NCI-H128 (cell line): ENCODE results near the gene EAPP.
"Not testable (repeated sequence)": the region's sequence is repeated elsewhere in the genome, so short reads cannot be mapped to it uniquely, and the experiment has no call there.

Experiments
- DNase-seq: peaks from one replicate; lab custom pipeline; 2025; ENCODE audit not compliant: unreplicated experiment; lab: John Stamatoyannopoulos, UW

The EAPP gene

DNA sequence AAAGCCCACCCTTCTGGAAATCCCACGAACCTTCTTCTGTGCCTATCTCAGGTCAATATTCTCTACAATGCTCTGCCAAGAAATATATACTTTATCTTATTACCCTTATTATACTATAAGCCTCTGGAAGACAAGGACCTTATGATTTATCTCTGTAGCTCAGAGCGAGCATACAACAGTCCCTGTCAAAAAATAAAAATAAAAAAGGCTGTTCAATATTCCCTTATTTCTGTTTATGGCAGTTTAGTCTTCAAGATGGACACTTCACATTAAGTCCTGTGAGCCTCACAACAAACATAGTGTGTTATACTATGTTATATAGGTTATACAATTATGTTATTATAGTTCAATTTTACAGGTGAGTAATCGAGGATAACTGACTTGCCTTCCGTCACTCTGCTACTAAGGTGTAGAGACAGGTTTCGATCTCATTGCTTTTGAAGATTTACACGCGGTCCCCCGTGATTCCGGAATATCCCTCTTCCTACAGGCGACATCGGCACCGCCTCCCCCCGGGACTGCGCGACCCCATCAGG, 562 bp downstream of the EAPP start:
- DNase-seq = no peak

DNA sequence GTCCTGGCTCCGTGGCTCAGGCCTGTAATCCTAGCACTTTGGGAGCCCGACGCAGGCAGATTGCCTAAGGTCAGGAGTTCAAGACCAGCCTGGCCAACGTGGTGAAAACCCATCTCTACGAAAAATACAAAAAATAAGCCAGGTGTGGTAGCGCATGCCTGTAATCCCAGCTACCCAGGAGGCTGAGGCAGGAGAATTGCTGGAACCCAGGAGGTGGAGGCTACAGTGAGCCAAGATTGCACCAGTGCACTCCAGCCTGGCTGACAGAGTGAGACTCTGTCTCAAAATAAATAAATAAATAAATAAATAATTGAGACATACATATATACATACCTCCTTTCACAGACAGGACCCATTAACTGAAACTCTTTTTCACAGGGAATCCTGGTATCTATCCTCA, 1.4 kb downstream of the EAPP start:
- not testable (repeated sequence) for DNase-seq

DNA sequence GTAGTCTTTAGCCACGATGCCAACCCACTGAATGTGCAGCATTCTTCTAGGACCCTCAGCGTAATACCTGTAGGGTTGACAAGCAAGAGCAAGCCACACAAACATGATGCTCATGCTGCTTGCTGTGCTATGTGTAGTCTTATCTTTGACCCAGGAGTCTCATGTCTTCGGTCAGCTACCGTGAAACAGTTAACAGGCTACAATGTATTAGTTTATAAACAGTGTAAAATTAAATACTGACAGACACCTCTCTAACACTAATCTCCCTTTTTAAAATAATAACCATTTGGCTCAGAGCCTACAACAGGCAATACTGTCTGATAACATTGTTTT, 1.9 kb downstream of the EAPP start:
- DNase-seq = no peak

DNA sequence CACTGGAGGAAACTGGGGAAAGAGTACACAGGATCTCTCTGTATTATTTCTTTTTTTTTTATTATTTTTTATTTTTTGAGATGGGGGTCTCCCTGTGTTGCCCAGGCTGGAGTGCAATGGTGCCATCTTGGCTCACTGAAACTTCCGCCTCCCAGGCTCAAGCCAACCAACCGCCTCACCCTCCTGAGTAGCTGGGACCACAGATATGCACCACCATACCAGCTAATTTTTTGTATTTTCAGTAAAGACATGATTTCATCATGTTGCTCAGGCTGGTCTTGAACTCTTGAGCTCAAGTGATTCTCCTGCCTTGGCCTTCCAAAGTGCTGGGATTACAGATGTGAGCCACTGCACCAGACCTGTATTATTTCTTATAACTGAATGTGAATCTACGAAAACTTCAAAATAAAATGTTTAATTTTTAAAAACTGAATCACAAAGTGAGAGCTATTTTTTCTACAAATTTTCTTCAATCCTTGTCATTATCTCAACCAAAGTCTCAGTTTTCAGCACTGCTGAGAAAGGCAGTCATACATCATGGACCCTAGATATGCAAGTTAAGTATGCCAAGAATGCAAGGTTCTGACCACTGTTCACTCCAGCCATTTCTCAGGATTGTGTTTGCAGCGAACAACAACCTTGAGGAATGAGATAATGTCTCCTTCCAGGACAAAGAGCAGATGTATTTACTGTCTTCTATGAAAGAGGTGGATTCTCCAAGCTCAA, 2.4 kb downstream of the EAPP start:
- DNase-seq = no peak

DNA sequence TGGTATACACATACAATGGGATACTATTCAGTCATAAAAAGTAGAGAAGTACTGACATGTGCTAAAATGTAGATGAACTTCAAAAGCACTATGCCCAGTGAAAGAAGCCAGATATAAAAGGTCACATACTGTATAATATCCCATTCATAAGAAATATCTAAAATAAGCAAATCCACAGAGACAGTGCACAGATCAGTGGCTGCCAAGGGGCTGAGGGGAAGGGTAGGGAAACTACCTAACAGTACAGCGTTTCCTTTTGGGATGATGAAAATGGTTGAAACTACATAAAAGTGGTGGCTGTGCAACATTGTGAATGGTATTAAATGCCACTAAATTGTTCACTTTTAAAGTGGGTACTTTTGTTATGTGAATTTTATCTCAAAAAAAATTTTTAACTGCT, 11.9 kb downstream of the EAPP start:
- no peak for DNase-seq

DNA sequence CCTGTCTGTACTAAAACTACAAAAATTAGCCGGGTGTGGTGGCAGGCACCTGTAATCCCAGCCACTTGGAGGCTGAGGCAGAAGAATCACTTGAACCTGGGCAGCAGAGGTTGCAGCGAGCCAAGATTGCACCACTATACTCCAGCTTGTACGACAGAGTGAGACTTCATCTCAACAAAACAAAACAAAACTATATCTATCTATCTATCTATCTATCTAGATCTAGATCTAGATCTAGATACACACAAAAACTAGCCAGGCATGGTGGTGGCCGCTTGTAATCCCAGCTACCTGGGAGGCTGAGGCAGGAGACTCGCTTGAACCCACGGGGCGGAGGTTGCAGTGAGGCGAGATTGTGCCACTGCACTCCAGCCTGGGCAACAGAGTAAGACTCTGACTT, 15.3 kb downstream of the EAPP start:
- not testable (repeated sequence) for DNase-seq

DNA sequence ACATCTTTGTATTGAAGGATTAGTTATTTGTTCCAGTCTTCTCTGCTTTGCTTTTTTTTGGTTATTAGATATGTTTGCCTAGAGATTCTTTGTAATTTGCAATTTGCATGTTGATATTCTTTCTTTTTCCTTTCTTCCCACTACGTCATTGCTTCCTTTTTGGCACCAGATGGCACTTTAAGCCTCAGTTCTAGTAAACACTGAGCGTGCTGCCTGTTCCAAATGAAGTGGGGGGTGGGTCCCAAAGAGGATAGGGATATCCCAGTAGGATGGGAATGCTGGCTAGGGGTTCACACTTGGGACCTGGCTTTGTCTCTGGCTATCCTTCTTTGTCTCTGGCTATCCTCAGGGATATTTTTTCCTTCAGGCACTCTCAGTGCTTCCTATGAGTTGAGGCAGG, 17.0 kb downstream of the EAPP start:
- no peak for DNase-seq

DNA sequence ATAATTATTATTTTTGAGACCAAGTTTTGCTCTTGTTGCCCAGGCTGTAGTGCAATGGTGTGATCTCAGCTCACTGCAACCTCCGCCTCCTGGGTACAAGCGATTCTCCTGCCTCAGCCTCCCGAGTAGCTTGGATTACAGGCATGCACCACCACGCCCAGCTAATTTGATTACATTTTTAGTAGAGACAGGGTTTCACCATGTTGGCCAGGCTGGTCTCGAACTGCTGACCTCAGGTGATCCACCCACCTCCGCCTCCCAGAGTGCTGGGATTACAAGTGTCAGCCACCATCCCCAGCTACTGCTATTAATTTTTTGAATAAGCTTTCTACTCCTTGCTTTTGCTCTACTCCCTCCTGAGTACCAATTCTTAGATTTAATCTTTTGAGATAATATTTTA, 18.4 kb downstream of the EAPP start:
- DNase-seq = not testable (repeated sequence)

DNA sequence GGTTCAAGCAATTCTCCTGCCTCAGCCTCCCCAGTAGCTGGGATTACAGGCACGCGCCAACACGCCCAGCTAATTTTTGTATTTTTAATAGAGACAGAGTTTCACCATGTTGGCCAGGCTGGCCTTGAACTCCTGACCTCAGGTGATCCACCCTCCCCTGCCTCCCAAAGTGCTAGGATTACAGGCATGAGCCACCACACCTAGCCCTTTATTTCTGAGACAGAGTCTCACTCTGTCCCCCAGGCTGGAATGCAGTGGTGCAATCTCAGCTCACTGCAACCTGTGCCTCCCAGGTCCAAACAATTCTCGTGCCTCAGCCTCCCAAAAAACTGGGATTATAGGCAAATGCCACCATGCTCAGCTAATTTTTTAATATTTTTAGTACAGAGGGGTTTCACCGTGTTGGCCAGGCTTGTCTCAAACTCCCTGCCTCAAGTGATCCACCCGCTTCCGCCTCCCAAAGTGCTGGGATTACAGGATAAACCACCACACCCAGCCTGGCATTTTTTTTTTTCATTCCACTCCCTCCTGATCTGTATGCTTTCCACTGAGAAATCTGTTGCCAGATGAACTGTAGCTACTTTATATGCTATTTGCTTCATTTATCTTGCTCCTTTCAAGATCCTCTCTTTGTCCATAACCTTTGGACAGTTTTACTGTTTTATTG, 19.1 kb downstream of the EAPP start:
- DNase-seq = not testable (repeated sequence)

DNA sequence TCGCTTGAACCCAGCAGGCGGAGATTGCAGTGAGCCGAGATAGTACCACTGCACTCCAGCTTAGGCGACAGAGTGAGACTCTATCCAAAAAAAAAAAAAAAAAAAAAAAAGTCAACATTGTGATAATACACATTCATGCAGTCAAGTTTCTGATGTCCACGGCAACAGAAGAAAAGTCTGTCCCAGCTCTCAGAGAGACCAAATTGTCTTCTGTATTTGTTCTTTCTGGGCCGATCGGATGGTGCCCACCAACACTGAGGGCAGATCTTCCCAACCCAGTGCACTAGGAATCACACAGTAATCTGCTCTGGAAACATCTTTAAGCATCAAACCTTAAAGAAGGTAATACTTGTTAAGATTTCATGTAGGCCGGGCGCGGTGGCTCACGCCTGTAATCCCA, 31.6 kb downstream of the EAPP start:
- no peak for DNase-seq

DNA sequence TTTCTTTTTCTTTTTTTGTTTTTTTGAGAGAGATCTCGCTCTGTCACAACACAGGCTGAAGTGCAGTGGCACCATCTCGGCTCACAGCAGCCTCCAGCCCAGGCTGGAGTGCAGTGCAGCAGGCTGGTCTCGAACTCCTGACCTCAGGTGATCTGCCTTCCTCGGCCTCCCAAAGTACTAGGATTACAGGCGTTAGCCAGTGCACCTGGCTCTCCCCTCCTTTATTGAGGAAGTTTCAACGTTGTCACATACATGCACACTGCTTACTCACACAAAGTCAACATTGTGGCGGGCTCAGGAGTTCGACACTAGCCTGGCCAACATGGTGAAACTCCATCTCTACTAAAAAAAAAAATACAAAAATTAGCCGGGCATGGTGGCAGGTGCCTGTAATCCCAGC, 32.0 kb downstream of the EAPP start:
- no peak for DNase-seq

DNA sequence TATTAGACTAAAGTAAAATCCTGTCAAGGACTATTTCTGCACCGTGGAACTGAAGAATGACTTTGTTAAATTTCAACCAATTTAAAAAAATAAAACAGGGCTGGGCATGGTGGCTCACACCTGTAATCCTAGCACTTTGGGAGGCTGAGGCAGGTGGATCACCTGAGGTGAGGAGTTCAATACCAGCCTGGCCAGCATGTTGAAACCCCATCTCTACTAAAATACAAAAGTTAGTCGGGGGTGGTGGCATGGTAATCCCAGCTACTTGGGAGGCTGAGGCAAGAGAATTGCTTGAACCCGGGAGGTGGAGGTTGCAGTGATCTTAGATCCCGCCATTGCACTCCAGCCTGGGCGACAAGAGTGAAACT, 34.4 kb downstream of the EAPP start:
- DNase-seq = not testable (repeated sequence)

DNA sequence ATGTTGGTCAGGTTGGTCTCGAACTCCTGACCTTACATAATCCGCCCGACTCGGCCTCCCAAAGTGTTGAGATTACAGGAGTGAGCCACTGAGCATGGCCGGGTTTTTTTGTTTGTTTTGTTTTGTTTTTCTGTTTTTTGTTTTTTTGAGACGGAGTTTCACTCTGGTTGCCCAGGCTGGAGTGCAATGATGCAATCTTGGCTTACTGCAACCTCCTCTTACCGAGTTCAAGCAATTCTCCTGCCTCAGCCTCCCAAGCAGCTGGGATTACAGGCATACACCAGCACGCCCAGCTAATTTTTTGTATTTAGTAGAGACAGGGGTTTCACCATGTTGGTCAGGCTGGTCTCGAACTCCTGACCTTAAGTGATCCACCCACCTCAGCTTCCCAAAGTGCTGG, 35.5 kb downstream of the EAPP start:
- not testable (repeated sequence) for DNase-seq

DNA sequence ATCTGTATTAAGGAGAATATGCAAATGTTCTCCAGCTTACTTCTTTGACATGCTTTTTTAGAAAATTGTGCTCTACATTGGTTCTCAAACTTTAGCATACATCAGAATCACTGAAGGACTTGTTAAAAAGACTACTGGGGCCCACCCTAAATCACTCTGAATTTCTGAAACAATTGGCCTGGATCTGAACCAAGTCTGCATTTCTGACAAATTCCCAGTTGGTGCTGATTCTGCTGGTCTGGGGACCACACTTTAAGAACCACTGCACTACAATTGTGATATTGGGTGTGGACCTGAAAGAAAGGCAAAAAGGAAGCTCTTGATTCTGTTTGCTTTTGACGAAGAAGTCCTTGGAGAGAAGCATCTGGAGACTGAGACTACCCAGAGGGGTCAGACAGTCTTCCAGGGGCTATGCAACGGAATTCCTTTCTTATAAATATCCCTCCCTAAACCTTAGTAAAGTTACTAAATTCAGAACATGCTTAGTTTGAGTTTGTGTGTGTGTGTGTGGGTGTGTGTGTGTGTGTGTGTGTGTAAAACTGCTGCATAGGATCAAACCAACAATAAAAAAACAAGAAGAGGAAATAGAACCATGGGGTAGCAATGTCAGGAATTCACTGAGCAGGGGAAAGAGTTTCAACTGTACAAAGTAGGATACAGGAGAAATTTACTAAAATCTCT, 36.8 kb downstream of the EAPP start:
- no peak for DNase-seq

DNA sequence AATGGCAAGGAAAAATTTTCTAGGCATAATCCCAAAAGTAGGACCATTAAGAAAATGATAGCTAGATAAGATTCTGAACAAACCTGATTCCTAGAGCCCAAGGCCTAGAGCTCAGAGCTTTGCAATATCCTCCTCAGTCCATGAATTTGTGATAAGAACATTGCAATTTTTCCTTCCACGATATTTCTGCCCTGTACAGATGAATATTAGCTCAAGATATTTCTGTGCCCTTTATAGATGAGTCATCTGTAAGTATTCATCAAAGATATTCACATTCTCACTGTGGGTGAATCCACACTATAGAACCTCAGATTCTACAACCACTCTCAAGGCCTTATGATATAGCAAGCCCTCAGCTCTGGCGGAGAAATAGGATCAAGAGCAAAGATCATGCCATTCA, 37.5 kb downstream of the EAPP start:
- DNase-seq = no peak

DNA sequence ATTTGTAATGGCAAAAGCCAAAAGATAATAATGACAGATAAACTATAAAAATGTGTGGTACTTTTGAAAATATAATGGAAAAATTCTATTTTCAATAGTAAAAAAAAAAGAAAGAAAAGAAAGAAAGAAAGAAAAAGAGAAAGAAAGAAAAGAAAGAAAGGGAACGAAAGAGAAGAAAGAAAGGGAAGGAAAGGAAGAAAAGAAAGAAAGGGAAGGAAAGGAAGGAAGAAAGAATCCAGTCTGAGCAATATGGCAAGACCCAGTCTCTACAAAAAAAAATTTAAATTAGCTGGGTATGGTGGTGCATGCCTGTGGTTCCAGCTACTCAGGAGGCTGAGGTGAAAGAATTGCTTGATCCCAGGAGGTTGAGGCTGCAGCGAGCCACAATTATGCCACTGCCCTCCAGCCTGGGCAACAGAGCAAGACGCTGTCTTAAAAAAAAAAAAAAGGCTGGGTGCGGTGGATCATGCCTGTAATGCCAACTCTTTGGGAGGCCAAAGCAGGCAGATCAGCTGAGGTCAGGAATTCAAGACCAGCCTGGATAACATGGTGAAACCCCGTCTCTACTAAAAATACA, 38.4 kb downstream of the EAPP start:
- no peak for DNase-seq

DNA sequence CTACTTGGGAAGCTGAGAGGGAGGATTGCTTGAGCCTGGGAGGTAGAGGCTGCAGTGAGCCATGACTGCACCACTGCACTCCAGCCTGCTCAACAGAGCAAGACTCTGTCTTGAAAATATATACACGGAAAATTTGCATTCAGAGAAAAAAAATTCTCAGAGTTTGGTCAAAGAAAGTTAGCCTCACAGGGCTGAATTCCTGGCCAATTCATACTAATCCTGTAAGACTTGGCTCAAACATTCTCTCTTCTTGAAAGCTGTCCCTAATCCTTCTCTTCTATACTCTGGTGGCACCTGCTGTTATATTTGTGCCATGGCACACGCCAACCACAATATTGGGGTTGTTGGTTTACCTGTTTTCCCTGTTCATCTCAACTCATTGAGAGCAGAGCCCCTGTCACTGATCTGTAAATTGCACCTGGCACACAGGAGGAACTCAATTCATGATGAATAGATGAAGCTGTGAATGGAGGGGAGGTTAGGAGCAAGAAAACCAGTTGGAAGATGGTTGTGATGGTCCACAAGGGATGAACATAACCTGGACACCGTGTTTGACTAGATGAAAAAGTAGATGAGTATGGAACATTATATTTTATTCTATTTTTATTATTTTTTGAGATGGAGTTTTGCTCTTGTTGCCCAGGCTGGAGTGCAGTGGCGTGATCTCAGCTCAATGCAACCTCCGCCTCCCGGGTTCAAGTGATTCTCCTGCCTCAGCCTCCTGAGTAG, 40.7 kb downstream of the EAPP start:
- DNase-seq = no peak

DNA sequence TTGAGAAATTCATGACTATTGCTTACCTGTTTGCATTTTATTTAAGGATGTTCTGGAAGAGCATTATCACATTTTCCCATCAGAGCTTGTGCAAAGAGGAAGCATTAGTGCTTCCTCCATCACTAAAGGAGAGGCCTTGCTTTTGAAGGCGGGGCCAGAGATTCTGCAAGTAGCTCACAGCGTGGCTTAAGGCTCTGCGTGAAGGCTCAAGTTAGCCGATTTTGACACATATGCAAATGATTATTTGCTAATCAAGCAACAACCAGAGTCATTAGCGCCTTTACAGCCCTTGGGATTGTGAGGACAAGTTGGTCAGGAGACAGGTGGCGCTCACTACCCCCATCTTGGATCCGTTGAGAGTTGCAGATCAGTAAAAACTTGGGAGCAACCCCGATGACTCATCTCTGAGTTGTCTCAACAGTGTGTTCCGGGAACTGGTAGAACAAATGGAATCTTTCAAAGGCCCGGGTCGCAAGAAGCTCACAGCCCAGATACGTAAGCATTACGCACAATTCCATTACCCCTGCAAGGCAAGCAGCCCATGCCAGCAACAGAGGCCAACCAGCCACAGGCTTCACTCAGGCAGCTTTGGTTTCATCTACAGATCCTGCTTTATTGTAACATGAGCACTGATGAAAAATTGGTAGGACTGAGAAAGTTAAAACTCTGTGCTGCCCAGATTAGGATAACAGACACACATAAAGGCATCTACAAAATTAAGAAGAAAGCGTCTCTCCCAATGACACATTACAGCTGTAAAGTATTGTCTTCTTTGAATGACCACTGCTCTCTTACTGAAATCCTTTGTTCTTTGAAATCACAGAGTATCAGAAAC, 42.6 kb downstream of the EAPP start:
- no peak for DNase-seq

DNA sequence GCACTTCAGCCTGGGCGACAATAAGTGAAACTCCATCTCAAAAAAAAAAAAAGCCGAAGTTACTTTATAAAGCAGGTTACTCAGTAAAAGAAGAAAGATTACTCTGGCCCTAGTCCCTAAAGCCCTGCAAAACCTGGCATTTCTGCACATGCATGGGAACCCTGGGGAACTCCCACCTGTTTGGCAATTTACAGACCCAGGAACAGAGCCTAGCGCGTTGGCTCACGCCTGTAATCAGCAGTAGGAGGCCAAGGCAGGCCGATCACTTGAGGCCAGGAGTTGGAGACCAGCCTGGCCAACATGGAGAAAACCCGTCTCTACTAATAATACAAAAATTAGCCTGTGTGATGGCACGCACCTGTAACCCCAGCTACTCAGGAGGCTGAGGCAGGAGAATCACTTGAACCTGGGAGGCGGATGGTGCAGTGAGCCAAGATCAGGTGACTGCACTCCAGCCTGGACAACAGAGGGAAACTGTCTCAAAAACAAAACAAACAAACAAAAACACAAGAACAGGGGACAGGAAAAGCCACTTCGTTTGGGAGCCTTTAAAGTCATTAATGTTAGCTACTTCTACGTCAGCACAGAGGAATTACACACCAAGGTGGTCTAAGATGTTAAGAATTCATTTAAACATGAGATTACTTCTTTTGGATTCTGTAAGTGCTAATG, 43.4 kb downstream of the EAPP start:
- DNase-seq = no peak

DNA sequence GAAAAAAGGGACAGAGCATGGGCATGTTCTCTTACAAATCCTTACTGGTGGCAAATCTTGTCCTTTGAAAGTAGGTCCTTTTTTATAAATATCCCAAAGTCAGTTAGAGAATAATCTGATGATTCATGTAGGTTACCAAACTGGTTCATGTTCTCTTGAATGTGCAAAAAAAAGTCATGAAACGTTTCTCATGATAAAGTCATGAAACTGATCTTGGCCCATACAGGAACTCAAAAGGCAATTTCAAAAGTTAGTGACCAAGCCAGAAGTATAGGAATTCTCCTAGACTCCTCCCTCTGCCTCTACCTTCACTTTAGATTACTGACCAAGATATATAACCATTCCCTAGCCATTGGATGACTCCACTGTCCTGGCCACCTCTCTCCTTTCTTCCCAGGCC, 50.2 kb downstream of the EAPP start:
- no peak for DNase-seq
